HG03575 (cell line): ENCODE measurements around the gene BRCA2.
A peak's percentile ranks its signal among the peaks of the same experiment; 100 is the strongest.

ENCODE experiments used
- ATAC-seq: cut with Tn5 transposase; IDR thresholded peaks from one replicate; pipeline ENCODE4 v1.9.1; 2021; ENCODE audit not compliant: unreplicated experiment, insufficient number of reproducible peaks, low FRiP score; ENCODE audit errors: extremely low read depth

Gene BRCA2

GRCh38 chr13:32419862-32420261 is 104.6 kb downstream of the BRCA2 start:
- ATAC-seq, result no peak

- ATAC-seq, result no peak
Measured at GRCh38 chr13:32423592-32423991, 108.3 kb downstream of the BRCA2 start.

- no peak for ATAC-seq
Measured at GRCh38 chr13:32425158-32425557, 109.8 kb downstream of the BRCA2 start.

- peak; percentile 38 for ATAC-seq
Measured at GRCh38 chr13:32426191-32426989, 111.1 kb downstream of the BRCA2 start.

- ATAC-seq, result no peak
Measured at GRCh38 chr13:32426990-32427851, 111.9 kb downstream of the BRCA2 start.

- ATAC-seq, result peak; percentile 35
Measured at GRCh38 chr13:32427852-32428580, 112.7 kb downstream of the BRCA2 start, which contains the start of gene N4BP2L1. Gene N4BP2L1 (minus strand): TSS chr13:32428130. CDS start chr13:32428082, 48 bp downstream.

GRCh38 chr13:32428581-32429432 is 113.5 kb downstream of the BRCA2 start:
- no peak for ATAC-seq

GRCh38 chr13:32429433-32429909 is 114.2 kb downstream of the BRCA2 start:
- no peak for ATAC-seq

GRCh38 chr13:32430018-32430747 is 114.9 kb downstream of the BRCA2 start:
- no peak for ATAC-seq

GRCh38 chr13:32431361-32431760 is 116.1 kb downstream of the BRCA2 start:
- no peak for ATAC-seq

GRCh38 chr13:32432856-32433255 is 117.5 kb downstream of the BRCA2 start:
- no peak for ATAC-seq

- no peak for ATAC-seq
Measured at GRCh38 chr13:32438871-32439270, 123.6 kb downstream of the BRCA2 start.

- ATAC-seq, result no peak
Measured at GRCh38 chr13:32443111-32443510, 127.8 kb downstream of the BRCA2 start.

GRCh38 chr13:32445461-32445860 is 130.2 kb downstream of the BRCA2 start:
- no peak for ATAC-seq

- no peak for ATAC-seq
Measured at GRCh38 chr13:32446220-32446619, 130.9 kb downstream of the BRCA2 start.

GRCh38 chr13:32446773-32447465 is 131.6 kb downstream of the BRCA2 start:
- ATAC-seq, result no peak

GRCh38 chr13:32447894-32448623 is 132.8 kb downstream of the BRCA2 start:
- no peak for ATAC-seq
